Immature natural killer cell (primary cell): Measurements from ENCODE around the gene YIF1B. TPM values are rescaled to one million over a fixed set of nuclear protein-coding genes. Genes with fewer than 3 reads are reported as not detected.
A peak's percentile ranks its signal among the peaks of the same experiment; 100 is the strongest.

Experiments
- DNase-seq, 3 donors: peaks; one replicate each; pipeline ENCODE4 v3.0.0; 2022; ENCODE audit warnings: mixed read lengths in 1 of 3
- H3K27ac Mint-ChIP-seq, 6 donors: one replicate each; pipeline ENCODE4 v1.8.0; 2020; ENCODE audit warnings: mixed read lengths in 6 of 6, mild to moderate bottlenecking in 5 of 6, inconsistent platforms in 4 of 6, moderate library complexity in 3 of 6
- H3K27me3 Mint-ChIP-seq, 3 donors: one replicate each; pipeline ENCODE4 v1.8.0; 2020 to 2021; ENCODE audit warnings: low read depth in 3 of 3, mild to moderate bottlenecking in 3 of 3, mixed read lengths in 3 of 3, moderate library complexity in 3 of 3, inconsistent platforms in 1 of 3
- H3K36me3 Mint-ChIP-seq, 3 donors: one replicate each; pipeline ENCODE4 v1.8.0; 2020; ENCODE audit warnings: mixed read lengths in 3 of 3, inconsistent platforms in 2 of 3, mild to moderate bottlenecking in 2 of 3
- H3K4me1 Mint-ChIP-seq, 2 donors: one replicate each; pipeline ENCODE4 v1.8.0; 2020; ENCODE audit warnings: inconsistent platforms in 2 of 2, mild to moderate bottlenecking in 2 of 2, mixed read lengths in 2 of 2, moderate library complexity in 1 of 2
- H3K4me3 Mint-ChIP-seq, 5 donors: one replicate each; pipeline ENCODE4 v1.8.0; 2020; ENCODE audit warnings: mild to moderate bottlenecking in 5 of 5, mixed read lengths in 5 of 5, inconsistent platforms in 3 of 5, moderate library complexity in 3 of 5
- H3K9me3 Mint-ChIP-seq, 6 donors: one replicate each; pipeline ENCODE4 v1.8.0; 2020; ENCODE audit warnings: mild to moderate bottlenecking in 6 of 6, mixed read lengths in 6 of 6, inconsistent platforms in 4 of 6, moderate library complexity in 3 of 6
- polyA plus RNA-seq, 3 donors: library from polyadenylated mRNA; unstranded; fragments of 300-500 nt; fragmentation: Illumina TruSeq; gene quantifications; one replicate each; pipeline ENCODE4 v1.2.3, GENCODE V29; 2021

The YIF1B gene
- polyA plus RNA-seq, 3 donors from 2014 or later = 47.7 to 82.5 (median 54.9) TPM

DNA sequence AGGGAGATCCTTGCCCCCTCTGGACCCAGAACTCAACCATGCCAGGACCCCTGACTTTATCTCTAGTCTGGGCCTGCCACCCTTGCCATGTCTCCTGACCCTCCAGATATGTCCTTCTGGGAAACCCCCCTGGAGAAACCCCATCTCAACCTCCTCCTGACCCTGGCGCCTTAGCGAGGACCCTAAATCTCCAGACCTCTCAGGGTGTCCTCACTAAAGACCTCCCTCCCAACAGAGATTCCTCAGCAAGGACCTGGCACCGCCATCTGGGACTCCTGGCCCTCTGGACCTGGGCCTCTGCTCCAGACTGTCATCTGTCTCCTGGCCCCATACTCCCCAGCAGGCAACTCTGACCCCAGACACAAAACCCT, 5.2 kb upstream of the YIF1B start:
- Mint-ChIP-seq H3K27me3 (peaks cover 2 to 10% (median 6%) of the 10 kb centered on the region in 3 donors), H3K36me3 (peaks cover 0 to 4% (median 4%) of the 10 kb centered on the region in 3 donors), H3K27ac (peak overlapping the region in 4 of 6 donors; percentile 16 to 55 (median 45)), H3K9me3 (no peaks in the 10 kb centered on the region), H3K4me3 (peak overlapping the region; percentile 74 to 80 (median 76)), H3K4me1 (peaks cover 30 to 37% of the 10 kb centered on the region in 2 donors)
- DNase-seq = no peak

DNA sequence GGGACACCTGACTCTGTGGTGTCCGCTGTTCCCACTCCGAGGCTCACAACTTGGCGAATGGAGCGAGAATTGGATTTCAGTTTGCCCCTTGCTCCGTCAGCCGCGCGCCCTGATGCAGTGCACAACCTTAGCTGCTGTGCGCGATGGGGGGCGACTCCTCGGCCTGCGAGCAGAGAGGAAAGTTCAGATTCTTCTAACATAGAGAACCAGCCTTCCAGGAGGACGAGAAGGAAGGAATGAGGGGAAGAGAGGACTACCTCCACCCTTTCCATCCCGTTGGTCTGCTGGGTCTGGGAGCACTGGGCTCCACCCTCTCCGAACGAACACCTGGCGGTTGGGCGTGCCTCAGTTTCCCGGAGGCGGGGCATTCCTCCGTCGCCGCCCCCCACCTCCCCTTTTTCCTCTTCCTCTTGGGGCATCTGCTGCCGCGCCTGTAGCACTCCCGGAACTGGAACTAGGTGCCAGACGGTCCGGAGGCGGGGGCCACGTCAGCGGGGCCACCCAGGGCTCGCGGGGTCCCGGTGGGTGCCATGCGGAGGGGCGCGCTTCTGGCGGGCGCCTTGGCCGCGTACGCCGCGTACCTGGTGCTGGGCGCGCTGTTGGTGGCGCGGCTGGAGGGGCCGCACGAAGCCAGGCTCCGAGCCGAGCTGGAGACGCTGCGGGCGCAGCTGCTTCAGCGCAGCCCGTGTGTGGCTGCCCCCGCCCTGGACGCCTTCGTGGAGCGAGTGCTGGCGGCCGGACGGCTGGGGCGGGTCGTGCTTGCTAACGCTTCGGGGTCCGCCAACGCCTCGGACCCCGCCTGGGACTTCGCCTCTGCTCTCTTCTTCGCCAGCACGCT, 3.9 kb upstream of the YIF1B start, which contains the start of gene KCNK6:
Gene KCNK6 (plus strand): TSS at position 425 of the 838 bp plus-strand sequence. CDS start 106 bp downstream, at position 531.
- peaks cover 36 to 41% of the 10 kb centered on the region in 2 donors for H3K4me1 Mint-ChIP-seq
- H3K27me3 Mint-ChIP-seq = peaks cover 4 to 10% (median 6%) of the 10 kb centered on the region in 3 donors
- no peaks in the 10 kb centered on the region for H3K9me3 Mint-ChIP-seq
- DNase-seq = peak; percentile 47 to 49 (median 48)
- peak within 1 kb of the TSS; percentile 75 to 80 (median 76) for H3K4me3 Mint-ChIP-seq
- H3K36me3 Mint-ChIP-seq = no peaks in the 10 kb centered on the region
- peak within 1 kb of the TSS in 3 of 6 donors; percentile 24 to 55 (median 49) for H3K27ac Mint-ChIP-seq

- Mint-ChIP-seq H3K27ac (peak overlapping the region in 2 of 6 donors; percentile 21 to 49), H3K36me3 (no peaks in the 10 kb centered on the region), H3K4me1 (peaks cover 39 to 41% of the 10 kb centered on the region in 2 donors)
These were observed 2.9 kb upstream of the YIF1B start for GRCh38 chr19:38318660-38319059.

DNA sequence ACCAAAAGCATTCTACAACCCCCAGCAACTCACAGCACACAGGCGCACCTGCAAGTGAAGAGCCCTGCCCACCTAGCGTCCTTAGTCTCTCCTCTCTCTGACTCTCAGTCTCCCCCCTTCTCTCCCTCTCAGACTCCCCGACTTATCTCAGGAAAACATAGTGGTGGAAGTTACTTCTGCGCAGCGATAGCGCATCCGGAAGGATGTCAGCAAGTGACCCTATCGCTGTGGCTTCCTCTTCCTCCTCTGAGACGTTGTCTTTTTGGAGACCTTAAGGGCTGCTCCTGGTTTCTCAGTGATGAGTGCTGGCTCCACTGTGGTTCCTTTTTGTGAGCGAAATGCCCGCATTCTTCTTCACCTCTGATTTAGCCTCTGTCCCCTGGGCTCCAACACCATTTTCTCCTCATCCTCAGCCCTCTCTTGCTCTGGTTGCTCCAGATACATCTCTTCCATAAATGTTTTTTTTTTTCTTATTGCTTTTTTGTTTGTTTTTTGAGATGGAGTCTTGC, 1.4 kb upstream of the YIF1B start:
- peaks cover 4 to 10% (median 6%) of the 10 kb centered on the region in 3 donors for H3K27me3 Mint-ChIP-seq
- DNase-seq = peak; percentile 10 to 24 (median 22)
- peak overlapping the region; percentile 80 to 96 (median 94) for H3K27ac Mint-ChIP-seq
- peaks cover 43% of the 10 kb centered on the region in 2 donors for H3K4me1 Mint-ChIP-seq
- H3K36me3 Mint-ChIP-seq = no peaks in the 10 kb centered on the region
- no peaks in the 10 kb centered on the region for H3K9me3 Mint-ChIP-seq
- H3K4me3 Mint-ChIP-seq = peak overlapping the region; percentile 83 to 94 (median 89)

More at GRCh38 chr19:38318660-38319059, 2.9 kb upstream of the YIF1B start:
- Mint-ChIP-seq H3K27me3 (peaks cover 4 to 10% (median 6%) of the 10 kb centered on the region in 3 donors), H3K9me3 (no peaks in the 10 kb centered on the region), H3K4me3 (peak overlapping the region; percentile 26 to 76 (median 69))
- no peak for DNase-seq

- H3K36me3 Mint-ChIP-seq = no peaks in the 10 kb centered on the region
- no peak for DNase-seq
- H3K4me3 Mint-ChIP-seq = peak overlapping the region; percentile 83 to 94 (median 89)
- peaks cover 2 to 8% (median 6%) of the 10 kb centered on the region in 3 donors for H3K27me3 Mint-ChIP-seq
- peak overlapping the region; percentile 80 to 96 (median 94) for H3K27ac Mint-ChIP-seq
- H3K9me3 Mint-ChIP-seq = no peaks in the 10 kb centered on the region
- H3K4me1 Mint-ChIP-seq = peaks cover 43% of the 10 kb centered on the region in 2 donors
These were observed 825 bp upstream of the YIF1B start for GRCh38 chr19:38316477-38317067.

DNA sequence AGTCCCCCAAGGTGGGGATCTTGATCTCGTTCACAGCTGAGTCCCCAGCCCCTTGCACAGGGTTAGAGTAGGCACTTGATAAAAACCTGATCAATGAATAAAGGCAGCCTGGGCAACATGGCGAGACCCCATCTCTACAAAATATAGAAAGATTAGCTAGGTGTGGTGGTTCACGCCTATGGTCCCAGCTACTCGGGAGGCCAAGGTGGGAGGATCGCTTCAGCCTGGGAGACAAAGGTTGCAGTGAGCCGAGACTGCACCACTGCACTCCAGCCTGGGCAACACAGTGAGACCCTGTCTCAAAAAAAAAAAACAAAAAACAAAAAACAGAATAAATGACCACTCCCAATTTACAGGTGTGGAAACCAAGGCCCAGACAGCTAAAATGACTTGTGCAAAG, 4.8 kb downstream of the YIF1B start:
- Mint-ChIP-seq H3K9me3 (no peaks in the 10 kb centered on the region), H3K27ac (no peak overlapping the region), H3K27me3 (peaks cover 0 to 2% (median 0%) of the 10 kb centered on the region in 3 donors), H3K36me3 (peaks cover 2 to 4% (median 4%) of the 10 kb centered on the region in 3 donors), H3K4me1 (peaks cover 6 to 13% of the 10 kb centered on the region in 2 donors), H3K4me3 (no peak overlapping the region)
- no peak for DNase-seq

GRCh38 chr19:38310279-38310670, 5.5 kb downstream of the YIF1B start:
- DNase-seq = no peak

GRCh38 chr19:38309615-38310278, 6.0 kb downstream of the YIF1B start:
- Mint-ChIP-seq H3K27me3 (no peaks in the 10 kb centered on the region), H3K36me3 (peaks cover 2 to 4% (median 4%) of the 10 kb centered on the region in 3 donors), H3K4me1 (peaks cover 2 to 7% of the 10 kb centered on the region in 2 donors), H3K9me3 (no peaks in the 10 kb centered on the region), H3K4me3 (no peak overlapping the region), H3K27ac (no peak overlapping the region)
- no peak for DNase-seq

More at GRCh38 chr19:38310279-38310670, 5.5 kb downstream of the YIF1B start:
- Mint-ChIP-seq H3K36me3 (peaks cover 2 to 4% (median 4%) of the 10 kb centered on the region in 3 donors), H3K4me1 (peaks cover 4 to 11% of the 10 kb centered on the region in 2 donors), H3K27me3 (no peaks in the 10 kb centered on the region), H3K4me3 (no peak overlapping the region), H3K9me3 (no peaks in the 10 kb centered on the region), H3K27ac (no peak overlapping the region)

GRCh38 chr19:38308926-38309614, 6.7 kb downstream of the YIF1B start:
- H3K4me3 Mint-ChIP-seq = no peak overlapping the region
- no peaks in the 10 kb centered on the region for H3K27me3 Mint-ChIP-seq
- H3K4me1 Mint-ChIP-seq = peaks cover 2 to 7% of the 10 kb centered on the region in 2 donors
- no peaks in the 10 kb centered on the region for H3K9me3 Mint-ChIP-seq
- H3K36me3 Mint-ChIP-seq = peaks cover 2 to 4% (median 4%) of the 10 kb centered on the region in 3 donors
- DNase-seq = no peak
- H3K27ac Mint-ChIP-seq = no peak overlapping the region

GRCh38 chr19:38308006-38308766, 7.6 kb downstream of the YIF1B start:
- Mint-ChIP-seq H3K9me3 (no peaks in the 10 kb centered on the region), H3K27ac (no peak overlapping the region), H3K4me3 (no peak overlapping the region), H3K27me3 (no peaks in the 10 kb centered on the region), H3K4me1 (peaks cover 0 to 6% of the 10 kb centered on the region in 2 donors), H3K36me3 (peaks cover 2 to 4% (median 4%) of the 10 kb centered on the region in 3 donors)
- DNase-seq = no peak

DNA sequence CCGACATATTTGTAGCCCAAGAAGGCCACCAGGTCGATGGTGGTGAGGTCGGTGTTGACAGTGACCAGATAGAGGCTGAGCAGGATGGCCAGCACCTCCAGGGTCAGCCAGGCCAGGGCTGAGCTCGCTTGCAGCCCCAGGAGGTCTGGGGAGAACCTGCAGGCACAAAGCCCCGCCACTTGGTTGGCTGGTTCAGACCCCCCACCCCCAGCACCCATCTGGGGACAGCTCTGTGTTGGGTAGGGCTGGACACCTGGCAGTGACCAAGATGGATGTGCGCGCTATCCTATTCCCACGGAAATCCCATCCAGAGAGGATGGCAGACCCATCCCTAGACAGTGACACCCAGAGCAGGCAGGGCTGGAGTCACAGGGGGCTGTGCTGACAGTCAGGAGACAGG, 8.2 kb downstream of the YIF1B start:
- Mint-ChIP-seq H3K4me1 (peaks cover 0 to 5% of the 10 kb centered on the region in 2 donors), H3K9me3 (no peaks in the 10 kb centered on the region), H3K27me3 (peaks cover 0 to 1% (median 0%) of the 10 kb centered on the region in 3 donors), H3K4me3 (no peak overlapping the region), H3K36me3 (peaks cover 2 to 4% (median 4%) of the 10 kb centered on the region in 3 donors), H3K27ac (no peak overlapping the region)
- DNase-seq = no peak

DNA sequence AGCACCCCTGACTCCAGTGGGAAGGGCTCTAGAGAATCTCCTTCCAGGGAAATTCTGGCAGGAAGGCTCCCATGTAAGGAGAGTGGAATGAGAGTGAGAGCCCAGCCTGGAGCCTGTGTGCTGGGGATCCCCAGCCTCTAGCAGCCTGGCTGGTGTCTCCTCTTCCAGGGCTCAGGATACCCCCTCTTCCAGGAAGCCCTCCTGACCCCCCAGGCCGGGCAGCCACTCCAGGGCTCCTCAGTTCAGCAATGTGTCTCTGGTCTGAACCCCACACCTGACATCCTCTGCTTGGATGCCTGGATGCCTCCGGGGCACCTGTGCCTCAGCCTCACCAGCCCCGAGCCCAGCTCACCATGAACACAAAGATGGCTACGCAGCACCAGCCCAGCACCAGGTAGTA, 8.7 kb downstream of the YIF1B start:
- H3K9me3 Mint-ChIP-seq = no peaks in the 10 kb centered on the region
- no peak overlapping the region for H3K27ac Mint-ChIP-seq
- peaks cover 0 to 4% of the 10 kb centered on the region in 2 donors for H3K4me1 Mint-ChIP-seq
- peaks cover 0 to 1% (median 0%) of the 10 kb centered on the region in 3 donors for H3K27me3 Mint-ChIP-seq
- H3K4me3 Mint-ChIP-seq = no peak overlapping the region
- peaks cover 2 to 4% (median 4%) of the 10 kb centered on the region in 3 donors for H3K36me3 Mint-ChIP-seq
- DNase-seq = no peak
